WTC11 (cell line): ENCODE results near the gene COPS9. TPM values are rescaled to one million over a fixed set of nuclear protein-coding genes. Genes with fewer than 3 reads are reported as not detected.

ENCODE experiments used
- ATAC-seq: fragments of 200-7000 bp; cut with Tn5 transposase; 2 replicates; pipeline ENCODE4 v1.10.0; 2021; ENCODE audit warnings: mild to moderate bottlenecking, moderate library complexity
- CTCF ChIA-PET: fragments of 300-600 bp; sonication (Branson Sonifier 250); formaldehyde crosslinking; loops from one replicate; lab custom pipeline; 2021; ENCODE audit warnings: antibody characterized with exemption; lab: Charles Lee
- POLR2A ChIA-PET: fragments of 350-600 bp; sonication (Branson Sonifier 250); formaldehyde crosslinking; loops from one replicate; lab custom pipeline; 2021; ENCODE audit warnings: antibody characterized with exemption; lab: Charles Lee
- DNase-seq: peaks from one replicate; pipeline ENCODE4 v3.0.0; 2021; ENCODE audit warnings: low spot score
- H3K27ac Mint-ChIP-seq: 2 replicates; pipeline ENCODE4 v1.8.0; 2021; ENCODE audit warnings: mixed read lengths
- H3K27me3 Mint-ChIP-seq: 2 replicates; pipeline ENCODE4 v1.8.0; 2021; ENCODE audit warnings: low read depth, mild to moderate bottlenecking, moderate library complexity, mixed read lengths
- H3K36me3 Mint-ChIP-seq: 2 replicates; pipeline ENCODE4 v1.8.0; 2021; ENCODE audit warnings: mixed read lengths
- H3K4me1 Mint-ChIP-seq: 2 replicates; pipeline ENCODE4 v1.8.0; 2022; ENCODE audit warnings: mixed read lengths
- H3K4me3 Mint-ChIP-seq: 2 replicates; pipeline ENCODE4 v1.8.0; 2021; ENCODE audit warnings: mild to moderate bottlenecking, moderate library complexity, mixed read lengths
- H3K9me3 Mint-ChIP-seq: 2 replicates; pipeline ENCODE4 v1.8.0; 2021; ENCODE audit warnings: mixed read lengths
- ELF4 ChIP-seq: sonication (generic); formaldehyde crosslinking; IDR thresholded peaks from 2 replicates; pipeline ENCODE4 v1.8.1; 2022; ENCODE audit warnings: low read depth, mild to moderate bottlenecking, moderate library complexity, missing genetic modification reagents
- GRHL2 ChIP-seq: fragments of 250-450 bp; sonication (Bioruptor Pico); IDR thresholded peaks from 2 replicates; pipeline ENCODE4 v1.8.0; 2022; ENCODE audit warnings: mild to moderate bottlenecking, moderate library complexity; ENCODE audit not compliant: insufficient replicate concordance, severe bottlenecking
- JUN ChIP-seq: sonication (generic); formaldehyde crosslinking; IDR thresholded peaks from 2 replicates; pipeline ENCODE4 v1.8.0; 2023; ENCODE audit warnings: mild to moderate bottlenecking, missing genetic modification reagents
- MXD4 ChIP-seq: fragments of 250-450 bp; sonication (Bioruptor Pico); IDR thresholded peaks from 2 replicates; pipeline ENCODE4 v1.8.0; 2021; ENCODE audit warnings: mild to moderate bottlenecking, moderate library complexity, borderline replicate concordance
- NR1H2 ChIP-seq: sonication (generic); formaldehyde crosslinking; IDR thresholded peaks from 2 replicates; pipeline ENCODE4 v1.9.0; 2021; ENCODE audit warnings: mild to moderate bottlenecking, moderate library complexity, missing genetic modification reagents
- NR3C1 ChIP-seq: sonication (generic); formaldehyde crosslinking; conservative IDR thresholded peaks from 2 replicates; pipeline ENCODE4 v1.8.1; 2023; ENCODE audit warnings: low read depth, mild to moderate bottlenecking, missing genetic modification reagents
- TEAD4 ChIP-seq: sonication (generic); formaldehyde crosslinking; IDR thresholded peaks from 2 replicates; pipeline ENCODE4 v1.8.0; 2022; ENCODE audit warnings: mild to moderate bottlenecking, missing genetic modification reagents
- ZNF232 ChIP-seq: sonication (generic); formaldehyde crosslinking; IDR thresholded peaks from 2 replicates; pipeline ENCODE4 v1.8.0; 2022; ENCODE audit warnings: mild to moderate bottlenecking, missing genetic modification reagents
- ZNF396 ChIP-seq: fragments of 250-450 bp; sonication (Bioruptor Pico); IDR thresholded peaks from 2 replicates; pipeline ENCODE4 v1.8.0; 2021; ENCODE audit warnings: mild to moderate bottlenecking, moderate library complexity, borderline replicate concordance
- total RNA-seq: library from RNA; stranded (reverse); gene quantifications from 3 replicates; pipeline ENCODE4 v1.2.3, GENCODE V29; 2021
- TF ChIP-seq, protein P1 (sequence below): sonication (generic); formaldehyde crosslinking; IDR thresholded peaks from 2 replicates; pipeline ENCODE4 v1.8.0; 2022; ENCODE audit warnings: mild to moderate bottlenecking, missing genetic modification reagents
- TF ChIP-seq, protein P2 (sequence below): sonication (generic); formaldehyde crosslinking; IDR thresholded peaks from 2 replicates; pipeline ENCODE4 v1.8.0; 2022; ENCODE audit warnings: mild to moderate bottlenecking, missing genetic modification reagents
- TF ChIP-seq, protein P3 (sequence below): fragments of 250-450 bp; sonication (Bioruptor Pico); IDR thresholded peaks from 2 replicates; pipeline ENCODE4 v1.9.0; 2021; ENCODE audit warnings: moderate library complexity, mild to moderate bottlenecking, inconsistent platforms, borderline replicate concordance
- TF ChIP-seq, protein P4 (sequence below): fragments of 200-600 bp; IDR thresholded peaks from 2 replicates; pipeline ENCODE4 v1.8.0; 2022; ENCODE audit warnings: antibody characterized with exemption
- TF ChIP-seq, protein P5 (sequence below): sonication (generic); formaldehyde crosslinking; IDR thresholded peaks from 2 replicates; pipeline ENCODE4 v1.8.1; 2022; ENCODE audit warnings: mild to moderate bottlenecking, moderate library complexity, missing genetic modification reagents
- TF ChIP-seq, protein P6 (sequence below): sonication (generic); formaldehyde crosslinking; IDR thresholded peaks from 2 replicates; pipeline ENCODE4 v1.8.1; 2022; ENCODE audit warnings: missing genetic modification reagents, borderline replicate concordance

The COPS9 gene
- total RNA-seq, 1 experiment from 2014 or later = 142 TPM

DNA sequence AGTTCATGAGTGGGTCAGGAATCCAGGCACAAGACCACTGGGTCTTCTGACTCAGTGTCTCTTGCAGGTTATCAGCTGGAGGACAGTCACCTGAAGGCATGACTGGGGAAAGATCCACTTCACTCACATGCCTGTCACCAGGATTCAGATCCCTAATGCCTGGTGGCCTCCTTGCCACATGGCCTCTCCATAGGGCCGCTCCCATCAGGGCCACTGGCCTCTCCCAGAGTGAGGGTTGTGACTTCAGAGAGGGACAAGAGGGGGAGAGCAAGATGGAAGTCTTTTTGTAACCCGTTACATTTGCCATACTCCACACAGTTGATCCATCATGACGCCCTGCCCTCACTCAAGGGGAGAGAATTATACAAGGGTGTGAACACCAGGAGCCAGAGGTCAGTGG lies 17.3 kb upstream of the COPS9 start:
- H3K27me3 Mint-ChIP-seq = no peaks in the 10 kb centered on the region
- no peaks in the 10 kb centered on the region for H3K9me3 Mint-ChIP-seq
- TF ChIP-seq GRHL2 (CRISPR knock-in tag) (no peak), NR1H2 (CRISPR knock-in tag) (no peak), JUN (no peak), ELF4 (CRISPR knock-in tag) (no peak)
- H3K36me3 Mint-ChIP-seq = no peaks in the 10 kb centered on the region
- H3K4me3 Mint-ChIP-seq = no peak overlapping the region
- 0 out of 2 replicates have a peak, but pooled peaks cover 3% of the 10 kb centered on the region for H3K4me1 Mint-ChIP-seq
- DNase-seq (no peak), ATAC-seq (no peak)
- H3K27ac Mint-ChIP-seq = no peak overlapping the region
- ChIA-PET POLR2A (no interaction called here), CTCF (no interaction called here)

DNA sequence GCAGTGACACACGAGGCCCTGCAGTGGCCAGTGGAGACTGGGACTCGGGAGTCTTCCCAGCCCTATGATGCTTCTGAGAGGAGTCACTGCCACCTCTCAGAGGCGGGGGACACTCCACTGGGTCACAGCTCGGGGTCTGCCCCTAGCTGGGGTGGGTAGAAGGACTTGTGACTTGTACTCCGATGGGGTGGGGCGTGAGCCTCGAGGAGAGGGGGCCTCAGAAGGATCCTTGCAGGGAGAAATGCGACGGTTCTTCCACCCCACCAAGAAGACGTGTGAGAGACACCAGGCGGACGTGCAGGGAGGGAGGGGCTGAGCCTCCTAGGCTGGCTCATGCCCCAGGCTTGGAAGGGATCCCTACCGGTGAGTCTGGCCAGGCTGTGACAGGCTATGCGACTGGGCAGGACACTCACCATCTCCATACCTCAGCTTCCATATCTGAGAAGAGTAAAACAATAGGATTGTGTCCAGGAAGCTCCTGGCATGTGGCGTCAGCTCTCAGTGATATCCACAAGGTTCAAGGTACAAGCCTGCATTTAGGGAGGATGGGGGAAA lies 15.4 kb upstream of the COPS9 start:
- no peak overlapping the region for H3K27ac Mint-ChIP-seq
- H3K27me3 Mint-ChIP-seq = no peaks in the 10 kb centered on the region
- H3K4me3 Mint-ChIP-seq = no peak overlapping the region
- ATAC-seq (no peak), DNase-seq (no peak)
- H3K4me1 Mint-ChIP-seq = 0 out of 2 replicates have a peak, but pooled peaks cover 3% of the 10 kb centered on the region
- H3K9me3 Mint-ChIP-seq = peaks cover 10% of the 10 kb centered on the region
- TF ChIP-seq, protein P1, sequence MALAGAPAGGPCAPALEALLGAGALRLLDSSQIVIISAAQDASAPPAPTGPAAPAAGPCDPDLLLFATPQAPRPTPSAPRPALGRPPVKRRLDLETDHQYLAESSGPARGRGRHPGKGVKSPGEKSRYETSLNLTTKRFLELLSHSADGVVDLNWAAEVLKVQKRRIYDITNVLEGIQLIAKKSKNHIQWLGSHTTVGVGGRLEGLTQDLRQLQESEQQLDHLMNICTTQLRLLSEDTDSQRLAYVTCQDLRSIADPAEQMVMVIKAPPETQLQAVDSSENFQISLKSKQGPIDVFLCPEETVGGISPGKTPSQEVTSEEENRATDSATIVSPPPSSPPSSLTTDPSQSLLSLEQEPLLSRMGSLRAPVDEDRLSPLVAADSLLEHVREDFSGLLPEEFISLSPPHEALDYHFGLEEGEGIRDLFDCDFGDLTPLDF (CRISPR knock-in tag) = no peak
- TF ChIP-seq ZNF396 (CRISPR knock-in tag) (no peak), MXD4 (no peak), TEAD4 (CRISPR knock-in tag) (no peak), ZNF232 (no peak), NR3C1 (CRISPR knock-in tag) (no peak)
- TF ChIP-seq, protein P2, sequence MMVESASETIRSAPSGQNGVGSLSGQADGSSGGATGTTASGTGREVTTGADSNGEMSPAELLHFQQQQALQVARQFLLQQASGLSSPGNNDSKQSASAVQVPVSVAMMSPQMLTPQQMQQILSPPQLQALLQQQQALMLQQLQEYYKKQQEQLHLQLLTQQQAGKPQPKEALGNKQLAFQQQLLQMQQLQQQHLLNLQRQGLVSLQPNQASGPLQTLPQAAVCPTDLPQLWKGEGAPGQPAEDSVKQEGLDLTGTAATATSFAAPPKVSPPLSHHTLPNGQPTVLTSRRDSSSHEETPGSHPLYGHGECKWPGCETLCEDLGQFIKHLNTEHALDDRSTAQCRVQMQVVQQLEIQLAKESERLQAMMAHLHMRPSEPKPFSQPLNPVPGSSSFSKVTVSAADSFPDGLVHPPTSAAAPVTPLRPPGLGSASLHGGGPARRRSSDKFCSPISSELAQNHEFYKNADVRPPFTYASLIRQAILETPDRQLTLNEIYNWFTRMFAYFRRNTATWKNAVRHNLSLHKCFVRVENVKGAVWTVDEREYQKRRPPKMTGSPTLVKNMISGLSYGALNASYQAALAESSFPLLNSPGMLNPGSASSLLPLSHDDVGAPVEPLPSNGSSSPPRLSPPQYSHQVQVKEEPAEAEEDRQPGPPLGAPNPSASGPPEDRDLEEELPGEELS (CRISPR knock-in tag) = no peak
- TF ChIP-seq, protein P3, sequence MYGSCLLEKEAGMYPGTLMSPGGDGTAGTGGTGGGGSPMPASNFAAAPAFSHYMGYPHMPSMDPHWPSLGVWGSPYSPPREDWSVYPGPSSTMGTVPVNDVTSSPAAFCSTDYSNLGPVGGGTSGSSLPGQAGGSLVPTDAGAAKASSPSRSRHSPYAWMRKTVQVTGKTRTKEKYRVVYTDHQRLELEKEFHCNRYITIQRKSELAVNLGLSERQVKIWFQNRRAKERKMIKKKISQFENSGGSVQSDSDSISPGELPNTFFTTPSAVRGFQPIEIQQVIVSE (CRISPR knock-in tag) = no peak
- TF ChIP-seq, protein P4, sequence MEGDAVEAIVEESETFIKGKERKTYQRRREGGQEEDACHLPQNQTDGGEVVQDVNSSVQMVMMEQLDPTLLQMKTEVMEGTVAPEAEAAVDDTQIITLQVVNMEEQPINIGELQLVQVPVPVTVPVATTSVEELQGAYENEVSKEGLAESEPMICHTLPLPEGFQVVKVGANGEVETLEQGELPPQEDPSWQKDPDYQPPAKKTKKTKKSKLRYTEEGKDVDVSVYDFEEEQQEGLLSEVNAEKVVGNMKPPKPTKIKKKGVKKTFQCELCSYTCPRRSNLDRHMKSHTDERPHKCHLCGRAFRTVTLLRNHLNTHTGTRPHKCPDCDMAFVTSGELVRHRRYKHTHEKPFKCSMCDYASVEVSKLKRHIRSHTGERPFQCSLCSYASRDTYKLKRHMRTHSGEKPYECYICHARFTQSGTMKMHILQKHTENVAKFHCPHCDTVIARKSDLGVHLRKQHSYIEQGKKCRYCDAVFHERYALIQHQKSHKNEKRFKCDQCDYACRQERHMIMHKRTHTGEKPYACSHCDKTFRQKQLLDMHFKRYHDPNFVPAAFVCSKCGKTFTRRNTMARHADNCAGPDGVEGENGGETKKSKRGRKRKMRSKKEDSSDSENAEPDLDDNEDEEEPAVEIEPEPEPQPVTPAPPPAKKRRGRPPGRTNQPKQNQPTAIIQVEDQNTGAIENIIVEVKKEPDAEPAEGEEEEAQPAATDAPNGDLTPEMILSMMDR = no peak
- TF ChIP-seq, protein P5, sequence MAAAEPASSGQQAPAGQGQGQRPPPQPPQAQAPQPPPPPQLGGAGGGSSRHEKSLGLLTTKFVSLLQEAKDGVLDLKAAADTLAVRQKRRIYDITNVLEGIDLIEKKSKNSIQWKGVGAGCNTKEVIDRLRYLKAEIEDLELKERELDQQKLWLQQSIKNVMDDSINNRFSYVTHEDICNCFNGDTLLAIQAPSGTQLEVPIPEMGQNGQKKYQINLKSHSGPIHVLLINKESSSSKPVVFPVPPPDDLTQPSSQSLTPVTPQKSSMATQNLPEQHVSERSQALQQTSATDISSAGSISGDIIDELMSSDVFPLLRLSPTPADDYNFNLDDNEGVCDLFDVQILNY = no peak
- TF ChIP-seq, protein P6, sequence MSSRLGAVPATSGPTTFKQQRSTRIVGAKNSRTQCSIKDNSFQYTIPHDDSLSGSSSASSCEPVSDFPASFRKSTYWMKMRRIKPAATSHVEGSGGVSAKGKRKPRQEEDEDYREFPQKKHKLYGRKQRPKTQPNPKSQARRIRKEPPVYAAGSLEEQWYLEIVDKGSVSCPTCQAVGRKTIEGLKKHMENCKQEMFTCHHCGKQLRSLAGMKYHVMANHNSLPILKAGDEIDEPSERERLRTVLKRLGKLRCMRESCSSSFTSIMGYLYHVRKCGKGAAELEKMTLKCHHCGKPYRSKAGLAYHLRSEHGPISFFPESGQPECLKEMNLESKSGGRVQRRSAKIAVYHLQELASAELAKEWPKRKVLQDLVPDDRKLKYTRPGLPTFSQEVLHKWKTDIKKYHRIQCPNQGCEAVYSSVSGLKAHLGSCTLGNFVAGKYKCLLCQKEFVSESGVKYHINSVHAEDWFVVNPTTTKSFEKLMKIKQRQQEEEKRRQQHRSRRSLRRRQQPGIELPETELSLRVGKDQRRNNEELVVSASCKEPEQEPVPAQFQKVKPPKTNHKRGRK = no peak
- no peaks in the 10 kb centered on the region for H3K36me3 Mint-ChIP-seq
- ChIA-PET POLR2A (no interaction called here), CTCF (interaction anchor here (1.1 to 3.8 kb wide), 5 partner anchors 8 to 345 kb away, joined by 4 to 20 read pairs (median 5); no protein-coding TSS in a partner anchor)
